Nephron progenitor cell (in vitro differentiated cells): ENCODE measurements around the gene CSNK1D.

Source experiments
- DNase-seq: peaks from one replicate; pipeline ENCODE4 v3.0.0; 2021
- H3K27ac Mint-ChIP-seq: 2 replicates; pipeline ENCODE4 v1.8.0; 2021; ENCODE audit warnings: mild to moderate bottlenecking, moderate library complexity, mixed read lengths
- H3K27me3 Mint-ChIP-seq: 2 replicates; pipeline ENCODE4 v1.8.0; 2021; ENCODE audit warnings: mild to moderate bottlenecking, low read depth, mixed read lengths; ENCODE audit not compliant: poor library complexity
- H3K36me3 Mint-ChIP-seq: 2 replicates; pipeline ENCODE4 v1.8.0; 2021; ENCODE audit warnings: low read depth, mixed read lengths
- H3K4me1 Mint-ChIP-seq: 2 replicates; pipeline ENCODE4 v1.8.0; 2021; ENCODE audit warnings: mixed read lengths
- H3K4me3 Mint-ChIP-seq: 2 replicates; pipeline ENCODE4 v1.8.0; 2021; ENCODE audit warnings: mild to moderate bottlenecking, moderate library complexity, mixed read lengths
- H3K9me3 Mint-ChIP-seq: 2 replicates; pipeline ENCODE4 v1.8.0; 2021; ENCODE audit warnings: mild to moderate bottlenecking, moderate library complexity, mixed read lengths
- TF ChIP-seq, protein P1 (sequence below): fragments of 200-600 bp; sonication (generic); IDR thresholded peaks from 2 replicates; pipeline ENCODE4 v1.5.0; 2021; ENCODE audit warnings: antibody characterized with exemption

The CSNK1D gene

DNA sequence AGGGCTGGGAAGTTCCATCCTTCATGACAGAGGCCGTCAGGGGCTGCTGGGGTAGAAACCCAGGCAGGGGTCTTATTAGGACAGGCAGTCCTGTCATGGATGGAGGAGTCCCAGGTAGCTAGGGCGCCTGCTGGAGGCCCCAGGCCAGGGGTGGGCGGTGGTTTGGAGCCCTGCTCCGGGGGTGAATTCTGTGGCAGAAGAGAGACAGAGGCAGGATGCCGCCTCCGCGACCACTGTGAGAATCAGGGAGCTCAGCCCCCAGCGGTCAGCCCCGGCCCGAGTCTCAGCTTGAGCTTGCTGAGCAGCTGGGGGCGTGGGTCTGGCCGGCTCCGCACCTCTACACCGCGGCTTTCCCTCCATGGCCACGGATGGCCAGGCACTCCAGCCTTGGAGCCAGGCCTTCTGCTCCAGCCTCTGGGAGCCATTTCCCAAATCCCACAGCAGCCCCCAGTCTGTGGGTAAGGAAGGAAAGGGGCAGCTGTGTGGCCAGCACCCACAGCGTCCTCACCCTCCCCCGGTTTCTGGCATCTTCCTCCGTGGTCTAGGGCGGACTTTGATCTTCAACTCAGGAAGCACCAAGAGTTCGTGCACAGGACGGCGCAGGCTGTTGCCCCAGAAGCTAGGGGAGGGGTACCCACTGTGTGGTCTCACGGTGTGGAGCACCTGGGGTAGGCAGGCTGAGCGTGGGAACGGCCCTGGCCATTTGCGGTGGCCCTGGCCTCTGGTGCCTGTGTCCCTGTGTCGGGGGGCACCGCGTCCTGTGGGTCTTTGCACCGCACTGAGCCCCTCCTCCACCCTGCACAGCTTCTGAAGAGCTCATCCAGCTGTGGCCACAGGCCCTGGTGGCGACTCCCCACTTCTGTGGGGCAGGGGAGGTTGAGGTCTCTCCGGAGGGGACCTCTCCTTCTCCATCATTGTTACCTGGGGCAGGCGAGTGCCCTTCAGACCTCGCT, 29.8 kb upstream of the CSNK1D start:
- Mint-ChIP-seq H3K4me1 (peaks cover 69% of the 10 kb centered on the region), H3K36me3 (no peaks in the 10 kb centered on the region), H3K27me3 (no peaks in the 10 kb centered on the region), H3K4me3 (no peak overlapping the region), H3K9me3 (no peaks in the 10 kb centered on the region), H3K27ac (no peak overlapping the region)
- no peak for DNase-seq
- TF ChIP-seq, protein P1, sequence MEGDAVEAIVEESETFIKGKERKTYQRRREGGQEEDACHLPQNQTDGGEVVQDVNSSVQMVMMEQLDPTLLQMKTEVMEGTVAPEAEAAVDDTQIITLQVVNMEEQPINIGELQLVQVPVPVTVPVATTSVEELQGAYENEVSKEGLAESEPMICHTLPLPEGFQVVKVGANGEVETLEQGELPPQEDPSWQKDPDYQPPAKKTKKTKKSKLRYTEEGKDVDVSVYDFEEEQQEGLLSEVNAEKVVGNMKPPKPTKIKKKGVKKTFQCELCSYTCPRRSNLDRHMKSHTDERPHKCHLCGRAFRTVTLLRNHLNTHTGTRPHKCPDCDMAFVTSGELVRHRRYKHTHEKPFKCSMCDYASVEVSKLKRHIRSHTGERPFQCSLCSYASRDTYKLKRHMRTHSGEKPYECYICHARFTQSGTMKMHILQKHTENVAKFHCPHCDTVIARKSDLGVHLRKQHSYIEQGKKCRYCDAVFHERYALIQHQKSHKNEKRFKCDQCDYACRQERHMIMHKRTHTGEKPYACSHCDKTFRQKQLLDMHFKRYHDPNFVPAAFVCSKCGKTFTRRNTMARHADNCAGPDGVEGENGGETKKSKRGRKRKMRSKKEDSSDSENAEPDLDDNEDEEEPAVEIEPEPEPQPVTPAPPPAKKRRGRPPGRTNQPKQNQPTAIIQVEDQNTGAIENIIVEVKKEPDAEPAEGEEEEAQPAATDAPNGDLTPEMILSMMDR = no peak

DNA sequence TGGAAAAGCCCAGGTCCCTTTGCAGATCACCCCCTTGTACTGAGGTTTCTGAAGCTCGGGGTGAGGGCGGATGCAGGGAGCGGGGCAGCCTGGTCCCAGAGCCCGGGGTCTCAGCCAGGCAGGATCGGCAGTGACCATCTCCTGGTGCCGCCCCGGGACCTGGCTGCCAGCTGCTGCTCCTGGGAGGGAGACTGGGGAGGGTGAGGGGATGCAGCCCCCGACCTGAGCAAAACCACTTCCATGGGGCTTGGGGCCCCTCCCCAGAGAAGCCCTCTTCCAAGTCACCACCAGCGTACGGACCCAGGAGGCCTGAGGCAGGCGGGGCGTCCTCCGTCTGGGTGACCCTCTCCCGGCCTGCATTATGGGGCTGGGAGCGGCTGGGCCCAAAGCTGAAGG, 29.1 kb upstream of the CSNK1D start:
- Mint-ChIP-seq H3K27me3 (peaks cover 3% of the 10 kb centered on the region), H3K27ac (no peak overlapping the region), H3K4me1 (peaks cover 64% of the 10 kb centered on the region), H3K36me3 (no peaks in the 10 kb centered on the region), H3K9me3 (no peaks in the 10 kb centered on the region), H3K4me3 (no peak overlapping the region)
- TF ChIP-seq, protein P1 = no peak
- DNase-seq = no peak

DNA sequence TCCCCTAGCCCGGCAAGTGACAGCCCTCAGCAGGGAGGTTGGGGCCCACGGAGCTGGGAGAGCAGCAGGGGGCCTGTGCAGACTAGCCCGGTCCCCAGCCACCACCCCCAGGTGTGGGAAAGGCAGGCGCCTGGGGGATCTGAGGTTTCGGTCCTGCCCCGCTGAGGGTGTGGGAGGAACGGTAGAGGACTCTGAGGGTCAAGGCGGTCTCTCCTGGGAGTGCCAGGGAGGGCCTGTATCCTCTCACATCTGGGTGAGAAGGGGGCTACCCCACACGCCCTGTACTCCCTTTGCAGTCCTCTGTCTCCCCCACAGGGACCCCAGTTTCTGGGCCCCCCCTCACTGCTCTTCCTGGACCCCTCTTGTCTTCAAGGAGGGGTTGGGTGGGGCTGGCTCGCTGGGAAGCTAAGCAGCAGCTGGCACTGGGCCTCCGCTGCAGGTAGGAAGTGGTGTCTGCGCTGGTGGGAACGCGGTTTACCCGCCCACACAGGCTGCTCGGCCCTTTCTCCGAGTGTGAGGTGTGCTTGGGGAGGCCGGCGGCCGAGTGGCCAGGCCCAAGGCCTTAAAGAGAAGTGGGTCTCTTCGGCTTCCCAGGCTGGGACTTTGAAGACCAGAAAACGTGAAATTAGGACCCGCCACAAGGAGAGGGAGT, 28.5 kb upstream of the CSNK1D start:
- H3K27ac Mint-ChIP-seq = no peak overlapping the region
- TF ChIP-seq, protein P1 = no peak
- no peak overlapping the region for H3K4me3 Mint-ChIP-seq
- peaks cover 8% of the 10 kb centered on the region for H3K27me3 Mint-ChIP-seq
- H3K9me3 Mint-ChIP-seq = no peaks in the 10 kb centered on the region
- peaks cover 70% of the 10 kb centered on the region for H3K4me1 Mint-ChIP-seq
- no peak for DNase-seq
- H3K36me3 Mint-ChIP-seq = no peaks in the 10 kb centered on the region

DNA sequence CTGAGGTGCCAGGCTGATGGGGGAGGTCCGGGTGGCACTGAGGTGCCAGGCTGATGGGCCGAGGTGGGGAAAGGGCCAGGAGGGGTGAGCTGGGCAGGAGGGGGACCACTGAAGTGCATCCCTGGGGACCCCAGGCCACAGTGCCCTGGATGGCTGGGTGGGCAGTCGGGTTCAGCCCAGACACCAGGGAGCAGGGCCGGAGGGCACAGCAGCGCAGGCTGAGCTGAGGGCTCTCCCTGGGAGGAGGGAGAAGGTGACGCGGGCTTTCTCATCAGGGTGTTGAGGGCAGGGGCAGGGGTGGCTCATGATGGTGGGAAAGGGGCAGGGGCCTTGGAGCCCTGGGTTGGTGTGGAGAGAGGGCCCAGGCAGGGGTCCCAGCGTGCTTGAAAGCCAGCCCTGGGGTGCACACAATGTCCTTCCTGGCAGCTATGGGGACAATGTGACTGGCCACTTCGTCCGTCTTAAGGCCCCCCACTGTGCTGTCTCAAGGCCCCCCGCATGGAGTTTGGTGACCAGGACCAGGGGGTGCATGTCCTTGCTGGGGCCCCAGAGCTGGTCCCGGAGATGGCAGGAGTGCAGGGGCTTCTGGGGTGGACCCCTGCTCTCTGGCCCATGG, 27.9 kb upstream of the CSNK1D start:
- no peak overlapping the region for H3K4me3 Mint-ChIP-seq
- H3K36me3 Mint-ChIP-seq = no peaks in the 10 kb centered on the region
- no peaks in the 10 kb centered on the region for H3K9me3 Mint-ChIP-seq
- no peak overlapping the region for H3K27ac Mint-ChIP-seq
- TF ChIP-seq, protein P1 = no peak
- peaks cover 15% of the 10 kb centered on the region for H3K27me3 Mint-ChIP-seq
- no peak for DNase-seq
- peaks cover 72% of the 10 kb centered on the region for H3K4me1 Mint-ChIP-seq

DNA sequence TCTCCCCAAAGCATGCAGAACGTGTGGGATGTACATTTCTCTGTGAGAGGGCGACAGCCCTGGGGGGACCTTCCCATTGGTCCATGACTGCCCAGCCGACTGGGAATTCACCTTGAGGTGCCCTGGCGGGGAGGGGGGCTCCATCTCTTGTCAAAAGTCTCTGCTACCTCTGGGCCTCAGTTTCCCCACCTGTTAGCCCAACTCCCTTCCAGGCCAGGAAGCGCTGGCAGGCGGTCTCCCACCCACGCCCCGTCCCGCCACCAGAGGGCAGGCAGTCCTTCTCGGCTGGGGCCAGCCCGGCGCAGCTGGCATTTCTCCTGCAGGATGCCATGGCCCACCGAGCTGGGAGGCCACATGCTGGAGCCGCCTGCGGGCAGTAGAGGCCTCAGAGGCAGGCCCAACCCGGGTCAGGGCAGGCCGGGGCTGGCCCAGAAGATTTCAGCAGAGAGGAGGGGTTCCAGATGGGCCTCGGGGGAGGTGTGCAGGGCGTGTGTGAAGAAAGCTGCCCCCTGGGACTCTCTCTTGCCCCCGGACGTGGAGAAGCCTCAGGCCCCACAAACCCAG, 27.3 kb upstream of the CSNK1D start:
- H3K27ac Mint-ChIP-seq = no peak overlapping the region
- peaks cover 68% of the 10 kb centered on the region for H3K4me1 Mint-ChIP-seq
- no peaks in the 10 kb centered on the region for H3K36me3 Mint-ChIP-seq
- H3K9me3 Mint-ChIP-seq = no peaks in the 10 kb centered on the region
- TF ChIP-seq, protein P1 = peak; percentile 55
- DNase-seq = peak; percentile 71
- H3K27me3 Mint-ChIP-seq = peaks cover 21% of the 10 kb centered on the region
- H3K4me3 Mint-ChIP-seq = no peak overlapping the region
